ENCODE results near the gene CCDC152. TPM values are rescaled to one million over a fixed set of nuclear protein-coding genes. Genes with fewer than 3 reads are reported as not detected.

Gene CCDC152
- total and polyA plus RNA-seq, 2 of the 13 experiments (the other 11 are each of a cell fraction or from before 2014, with no cell fraction given), result 0.20 to 0.36 TPM

- peak; percentile 35; the same call in 1 of the 2 replicates for TF ChIP-seq ZNF770 (CRISPR knock-in tag; IDR thresholded peaks at IDR 0.05)
These were observed 45.0 kb downstream of the CCDC152 start (continued) for GRCh38 chr5:42801516-42802166.

- Histone ChIP-seq H3K36me3 (replicated peaks in 1 of 2; ENCODE audit: control insufficient read depth in 1 of 2, insufficient read depth in 2 of 2, low read length in 2 of 2) (peaks cover 5 to 70% of the 10 kb centered on the region in 2 experiments), H3K4me3 (replicated peaks in 1 of 3; ENCODE audit: insufficient read depth in 1 of 3, low read depth in 2 of 3, low read length in 3 of 3) (no peak overlapping the region; a peak in 1 of 6 replicates), H3K9me3 (ENCODE audit: low read length) (no peaks in the 10 kb centered on the region), H3K27me3 (ENCODE audit: control insufficient read depth in 1 of 2, insufficient read depth in 2 of 2, low read length in 2 of 2) (no peaks in the 10 kb centered on the region), H3K4me2 (ENCODE audit: low read depth, low read length) (no peak overlapping the region), H3K9ac (ENCODE audit: insufficient read depth, low read depth, low read length) (no peak overlapping the region), H2AFZ (ENCODE audit: low read length) (no peak overlapping the region), H3K79me2 (ENCODE audit: insufficient read depth, low read length) (peaks cover 42% of the 10 kb centered on the region), H4K20me1 (ENCODE audit: insufficient read depth, low read length) (peaks cover 100% of the 10 kb centered on the region), H3K4me1 (ENCODE audit: insufficient read depth, low read length) (peaks cover 30% of the 10 kb centered on the region), H3K27ac (ENCODE audit: extremely low read length, insufficient read depth, low read length) (peak overlapping the region; percentile 96)
- in situ Hi-C loops (cut with HindIII; ENCODE audit: extremely low pct_ligation_motif_present, low pct_unique_long_range_greater_than_20kb), result loop anchor here (10.0 to 25.0 kb wide), 2 partner anchors 80 to 207 kb away; no protein-coding TSS in a partner anchor
- no peak for DNase-seq (ENCODE audit: low spot score)
- FAIRE-seq, result no peak
- POLR2A ChIA-PET, result interaction anchor here (1.4 to 1.6 kb wide), 2 partner anchors 74 to 84 kb away, joined by 3 to 6 read pairs; no protein-coding TSS in a partner anchor
- intact Hi-C loops (cut with micrococcal nuclease; ENCODE audit: unreplicated experiment), result no loop called here
- CTCF ChIA-PET (ENCODE audit: low intra/inter-chr PET ratio, low total read pairs), result no interaction called here
- no TSS peak for BruUV-seq (replicated peaks)
- ATAC-seq, result no peak
- 90% methylated on average over 4 of the region's 4 CpGs for WGBS (ENCODE audit: low lambda C conversion rate)
- no peak for TF ChIP-seq ZFP36 (IDR thresholded peaks at IDR 0.05; ENCODE audit: borderline replicate concordance, low read depth, low read length, partially characterized antibody)
- TF ChIP-seq POLR2G (IDR thresholded peaks at IDR 0.05; ENCODE audit: low read depth, low read length), result peak; percentile 56; the same call in 1 of the 2 replicates
- peak; percentile 54 for TF ChIP-seq RBM22 (optimal IDR thresholded peaks at IDR 0.05; ENCODE audit: low read length)
- TF ChIP-seq TARDBP (CRISPR knock-in tag; IDR thresholded peaks at IDR 0.05), result no peak
- 0 out of 2 replicates have a peak, but pooled peaks have one; percentile 72 for TF ChIP-seq AFF4 (CRISPR knock-in tag; IDR thresholded peaks at IDR 0.05)
- 0 out of 2 replicates have a peak, but pooled peaks have one; percentile 7 for TF ChIP-seq TFE3 (CRISPR knock-in tag; IDR thresholded peaks at IDR 0.05)
- peak; percentile 14; the same call in 1 of the 2 replicates for TF ChIP-seq ZC3H4 (CRISPR knock-in tag; IDR thresholded peaks at IDR 0.05; ENCODE audit: borderline replicate concordance)
- TF ChIP-seq ZNF878 (CRISPR knock-in tag; IDR thresholded peaks at IDR 0.05), result no peak
- no peak for TF ChIP-seq ZNF496 (CRISPR knock-in tag; IDR thresholded peaks at IDR 0.05; ENCODE audit: insufficient replicate concordance)
- TF ChIP-seq SUZ12 (IDR thresholded peaks at IDR 0.05; ENCODE audit: low read depth, low read length), result no peak
- TF ChIP-seq ZNF232 (CRISPR knock-in tag; IDR thresholded peaks at IDR 0.05; ENCODE audit: borderline replicate concordance), result no peak
- TF ChIP-seq ZNF781 (CRISPR knock-in tag; IDR thresholded peaks at IDR 0.05; ENCODE audit: borderline replicate concordance, not compliant biosample characterization), result no peak
These were observed 48.2 kb downstream of the CCDC152 start for GRCh38 chr5:42804717-42805339.

All from HepG2 (cell line).